Upper lobe of left lung (tissue), 4 donors: ENCODE measurements around the gene MARK3.

Experiments
- CTCF ChIP-seq, 6 experiments: fragments of 450-650 bp in 4 of 6; fragments of 200-600 bp in 2 of 6; sonication (generic) in 2 of 6; IDR thresholded peaks; one replicate each; pipeline ENCODE4 v1.5.1; 2016 to 2019; ENCODE audit warnings: antibody characterized with exemption in 6 of 6
- EP300 ChIP-seq, 4 donors: sonication (generic); formaldehyde crosslinking; IDR thresholded peaks; one replicate each; pipeline ENCODE4 v1.5.1; 2017; ENCODE audit warnings: antibody characterized with exemption in 4 of 4, control low read depth in 2 of 4
- POLR2A ChIP-seq, 4 donors: fragments of 450-650 bp; IDR thresholded peaks; one replicate each; pipeline ENCODE4 v1.5.1; 2016 to 2017; ENCODE audit warnings: antibody characterized with exemption in 4 of 4, mild to moderate bottlenecking in 2 of 4
- POLR2AphosphoS5 ChIP-seq, 2 donors: sonication (generic); formaldehyde crosslinking; IDR thresholded peaks; one replicate each; pipeline ENCODE4 v1.5.1; 2017; ENCODE audit warnings: antibody characterized with exemption in 2 of 2

DNA sequence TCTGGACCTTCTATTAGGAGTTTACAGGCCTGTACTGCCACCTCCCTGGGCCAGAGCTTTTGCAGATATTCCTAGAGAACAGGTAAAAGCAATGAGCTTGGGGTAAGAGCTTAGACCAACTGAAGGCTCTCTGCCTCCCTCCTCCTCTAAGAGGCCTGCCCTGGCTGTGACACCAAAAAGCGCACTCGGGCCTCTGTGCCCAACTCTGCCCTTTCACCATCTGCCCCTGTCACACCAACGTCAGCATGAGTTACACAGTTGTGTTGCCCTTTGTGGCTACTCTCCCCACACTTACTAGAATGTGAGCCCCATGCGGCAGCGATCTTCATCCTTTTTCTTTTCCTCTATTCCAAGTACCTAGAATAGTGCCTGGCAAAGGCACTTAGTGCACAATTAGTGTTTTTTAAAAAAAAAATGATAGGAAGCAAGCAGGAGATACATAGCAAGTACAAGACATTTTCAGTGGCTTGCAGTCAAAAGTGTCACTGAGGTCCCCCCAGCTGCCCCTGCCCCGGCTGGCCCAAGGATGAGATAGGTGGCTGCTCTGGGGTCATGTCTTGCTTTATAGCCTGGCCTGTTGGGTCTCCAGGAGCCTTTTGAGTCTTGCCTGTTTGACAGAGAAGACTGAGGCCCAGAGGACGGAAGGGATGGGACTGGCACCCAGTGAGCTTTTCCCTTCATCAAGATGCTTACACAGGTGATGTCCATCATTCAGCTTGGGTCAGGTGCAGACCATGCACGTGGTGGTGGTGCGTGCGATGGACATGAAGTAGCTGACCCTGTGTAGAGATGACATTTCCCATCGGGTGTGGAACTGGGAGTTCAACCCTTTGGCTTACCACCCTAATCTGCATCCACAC, 124.9 kb downstream of the MARK3 start:
- TF ChIP-seq CTCF (IDR thresholded peaks at IDR 0.05), result no peak
- TF ChIP-seq EP300 (IDR thresholded peaks at IDR 0.05), result no peak
- no peak for TF ChIP-seq POLR2A (IDR thresholded peaks at IDR 0.05)
- no peak for TF ChIP-seq POLR2AphosphoS5 (IDR thresholded peaks at IDR 0.05)
